ENCODE results near the gene AP3M1.

GRCh38 chr10:74097776-74098175 is 52.9 kb downstream of the AP3M1 start:
- TF ChIP-seq GLIS3 (CRISPR knock-in tag; IDR thresholded peaks at IDR 0.05) (no peak), ZFP30 (CRISPR knock-in tag; IDR thresholded peaks at IDR 0.05) (no peak), ZNF70 (CRISPR knock-in tag; IDR thresholded peaks at IDR 0.05) (no peak), CREB5 (CRISPR knock-in tag; IDR thresholded peaks at IDR 0.05; ENCODE audit: low read depth) (no peak), SNAI2 (CRISPR knock-in tag; IDR thresholded peaks at IDR 0.05) (no peak), ZC3H10 (CRISPR knock-in tag; IDR thresholded peaks at IDR 0.05) (no peak), CSRNP3 (CRISPR knock-in tag; IDR thresholded peaks at IDR 0.05) (no peak)
